Measurements from ENCODE around the gene CACNG4. TPM values are rescaled to one million over a fixed set of nuclear protein-coding genes. Genes with fewer than 3 reads are reported as not detected.

The CACNG4 gene
- total RNA-seq, 1 donor from 2014 or later, result not detected

- DNase-seq, result no peak
- peaks cover 36% of the 10 kb centered on the region for H3K27me3 ChIP-seq (ENCODE audit: low read depth)
- no peak for TF ChIP-seq CTCF (IDR thresholded peaks at IDR 0.05; ENCODE audit: borderline replicate concordance)
- H3K27ac ChIP-seq (replicated peaks), result no peak overlapping the region
- no peaks in the 10 kb centered on the region for H3K4me1 ChIP-seq
- no peaks in the 10 kb centered on the region for H3K9me3 ChIP-seq (replicated peaks)
- no peak overlapping the region for H3K4me3 ChIP-seq
- H3K36me3 ChIP-seq, result no peaks in the 10 kb centered on the region
- intact Hi-C loops (cut with micrococcal nuclease), result no loop called here
These were observed 54.2 kb downstream of the CACNG4 start for GRCh38 chr17:67018471-67019434.

- TF ChIP-seq CTCF (IDR thresholded peaks at IDR 0.05; ENCODE audit: borderline replicate concordance), result no peak
- Histone ChIP-seq H3K27me3 (ENCODE audit: low read depth) (peaks cover 25% of the 10 kb centered on the region), H3K9me3 (replicated peaks) (no peaks in the 10 kb centered on the region), H3K4me3 (no peak overlapping the region), H3K4me1 (no peaks in the 10 kb centered on the region), H3K36me3 (no peaks in the 10 kb centered on the region), H3K27ac (replicated peaks) (no peak overlapping the region)
- no peak for DNase-seq
- intact Hi-C loops (cut with micrococcal nuclease), result no loop called here
These were observed 55.3 kb downstream of the CACNG4 start for GRCh38 chr17:67019809-67020208.

GRCh38 chr17:67020293-67020766, 55.8 kb downstream of the CACNG4 start:
- Histone ChIP-seq H3K9me3 (replicated peaks) (no peaks in the 10 kb centered on the region), H3K27me3 (ENCODE audit: low read depth) (peaks cover 20% of the 10 kb centered on the region), H3K27ac (replicated peaks) (no peak overlapping the region), H3K4me1 (no peaks in the 10 kb centered on the region), H3K4me3 (no peak overlapping the region), H3K36me3 (no peaks in the 10 kb centered on the region)
- DNase-seq, result no peak
- TF ChIP-seq CTCF (IDR thresholded peaks at IDR 0.05; ENCODE audit: borderline replicate concordance), result no peak
- intact Hi-C loops (cut with micrococcal nuclease), result no loop called here

GRCh38 chr17:67021196-67021595, 56.7 kb downstream of the CACNG4 start:
- Histone ChIP-seq H3K9me3 (replicated peaks) (no peaks in the 10 kb centered on the region), H3K27ac (replicated peaks) (no peak overlapping the region), H3K4me1 (no peaks in the 10 kb centered on the region), H3K4me3 (no peak overlapping the region), H3K27me3 (ENCODE audit: low read depth) (peaks cover 11% of the 10 kb centered on the region), H3K36me3 (no peaks in the 10 kb centered on the region)
- no peak for TF ChIP-seq CTCF (IDR thresholded peaks at IDR 0.05; ENCODE audit: borderline replicate concordance)
- intact Hi-C loops (cut with micrococcal nuclease), result no loop called here
- no peak for DNase-seq

- Histone ChIP-seq H3K36me3 (no peaks in the 10 kb centered on the region), H3K27me3 (ENCODE audit: low read depth) (peaks cover 4% of the 10 kb centered on the region), H3K4me1 (peaks cover 1% of the 10 kb centered on the region), H3K4me3 (no peak overlapping the region), H3K9me3 (replicated peaks) (no peaks in the 10 kb centered on the region), H3K27ac (replicated peaks) (no peak overlapping the region)
- intact Hi-C loops (cut with micrococcal nuclease), result no loop called here
- no peak for DNase-seq
- no peak for TF ChIP-seq CTCF (IDR thresholded peaks at IDR 0.05; ENCODE audit: borderline replicate concordance)
These were observed 57.4 kb downstream of the CACNG4 start for GRCh38 chr17:67021743-67022450.
